Stimulated activated CD4-positive, alpha-beta T cell treated with anti-CD3 and anti-CD28 coated beads, Interleukin-12 subunit alpha, Interleukin-12 subunit beta, amount 100 ng/mL, for 4 hours (primary cell): Measurements from ENCODE around the gene ALKBH5.

Experiments
- DNase-seq: peaks from one replicate; pipeline ENCODE4 v3.0.0-alpha.2; 2020

ALKBH5 gene

DNA sequence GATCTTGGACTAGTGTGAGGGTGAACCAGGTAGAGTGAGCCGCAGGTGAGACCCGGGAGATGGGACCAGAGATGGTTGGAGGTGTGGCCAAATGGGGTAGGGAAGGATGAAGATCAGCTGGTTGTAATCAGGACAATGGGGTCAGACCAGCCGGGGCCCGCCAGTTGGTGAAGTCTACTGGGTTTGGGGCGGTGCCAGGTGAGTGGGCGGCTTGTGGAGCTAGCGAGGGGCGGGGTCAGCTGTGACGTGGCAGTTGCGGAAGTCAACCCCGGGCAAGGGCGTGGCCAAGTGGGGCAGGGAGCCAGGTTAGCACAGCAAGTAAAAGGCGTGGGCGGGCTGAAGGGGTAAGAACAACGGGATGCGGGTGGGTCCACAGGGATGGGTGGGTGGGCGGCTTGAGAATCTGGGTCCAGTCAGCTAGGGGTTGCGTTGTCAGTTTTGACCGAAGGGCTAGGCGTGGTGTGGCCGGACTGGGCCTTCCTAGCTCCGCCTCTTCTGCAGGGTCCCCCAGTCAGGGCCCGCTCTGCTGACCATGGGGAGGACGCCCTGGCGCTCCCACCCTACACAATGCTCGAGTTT is 25.5 kb upstream of the ALKBH5 start:
- peak; percentile 94 for DNase-seq

DNA sequence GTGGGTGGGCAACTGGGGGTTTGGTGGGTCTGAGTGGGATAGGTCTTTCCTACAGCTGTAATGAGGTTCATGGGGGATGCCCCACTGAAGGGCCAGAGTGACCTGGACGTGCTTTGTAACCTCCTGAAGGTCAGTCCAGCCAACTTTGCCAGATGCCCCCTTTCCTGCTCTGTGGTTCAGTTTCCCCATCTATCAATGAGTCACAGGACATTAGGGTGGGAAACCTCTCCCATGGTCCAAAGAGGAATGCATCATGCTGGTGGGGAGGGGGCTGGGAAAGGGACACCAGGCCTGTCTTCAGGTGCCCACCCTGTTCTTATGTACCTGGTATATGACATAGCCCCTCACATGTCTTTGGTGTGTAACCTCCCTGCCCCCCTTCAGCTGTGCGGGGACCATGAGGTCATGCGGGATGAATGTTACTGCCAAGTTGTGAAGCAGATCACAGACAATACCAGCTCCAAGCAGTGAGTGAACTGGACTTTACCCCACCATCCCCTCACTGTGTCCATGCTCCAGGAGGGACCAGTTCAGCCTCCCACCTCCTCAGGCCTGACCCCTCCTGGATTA is 24.0 kb upstream of the ALKBH5 start:
- no peak for DNase-seq

GRCh38 chr17:18160128-18160856 is 23.3 kb upstream of the ALKBH5 start:
- DNase-seq = no peak

DNA sequence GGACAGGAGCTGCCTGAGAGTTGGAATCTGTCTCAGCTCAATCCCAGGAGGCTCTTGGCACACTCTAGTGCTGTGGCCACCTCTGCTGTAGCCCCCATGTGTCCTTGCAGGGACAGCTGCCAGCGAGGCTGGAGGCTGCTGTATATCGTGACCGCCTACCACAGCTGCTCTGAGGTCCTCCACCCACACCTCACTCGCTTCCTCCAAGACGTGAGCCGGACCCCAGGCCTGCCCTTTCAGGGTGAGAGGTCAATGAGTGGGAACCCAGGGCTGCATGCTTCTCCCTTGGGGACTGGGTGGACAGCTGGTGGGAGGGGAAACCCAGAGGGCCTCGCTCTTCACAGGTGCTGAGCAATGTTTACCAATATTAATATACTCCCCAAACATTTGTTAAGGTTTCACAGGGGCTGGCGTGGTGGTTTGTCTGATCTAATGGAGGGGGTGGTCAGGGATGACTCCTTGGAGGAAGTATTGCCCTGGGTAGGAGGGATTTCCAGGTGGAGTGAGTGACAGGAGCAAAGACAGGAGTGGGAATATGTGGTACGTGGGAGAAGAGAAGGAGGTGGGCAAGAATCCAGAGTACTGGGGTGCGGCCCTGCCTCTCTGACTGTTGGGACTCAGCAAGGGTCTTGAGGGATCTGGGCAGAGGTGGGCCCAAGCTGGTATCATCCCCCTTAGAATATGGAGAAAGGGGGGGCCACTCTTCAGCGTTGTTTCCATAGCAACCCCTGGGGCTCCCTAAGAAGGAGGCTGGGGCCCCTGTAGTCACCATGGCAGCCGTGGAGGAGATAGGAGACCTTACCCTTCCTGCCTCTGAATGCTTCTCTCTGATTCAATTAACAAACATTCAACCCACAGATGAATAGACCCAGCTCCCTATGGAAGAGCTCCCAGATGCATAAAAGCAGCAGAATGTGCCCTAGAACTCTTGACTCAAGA is 22.2 kb upstream of the ALKBH5 start:
- no peak for DNase-seq

DNA sequence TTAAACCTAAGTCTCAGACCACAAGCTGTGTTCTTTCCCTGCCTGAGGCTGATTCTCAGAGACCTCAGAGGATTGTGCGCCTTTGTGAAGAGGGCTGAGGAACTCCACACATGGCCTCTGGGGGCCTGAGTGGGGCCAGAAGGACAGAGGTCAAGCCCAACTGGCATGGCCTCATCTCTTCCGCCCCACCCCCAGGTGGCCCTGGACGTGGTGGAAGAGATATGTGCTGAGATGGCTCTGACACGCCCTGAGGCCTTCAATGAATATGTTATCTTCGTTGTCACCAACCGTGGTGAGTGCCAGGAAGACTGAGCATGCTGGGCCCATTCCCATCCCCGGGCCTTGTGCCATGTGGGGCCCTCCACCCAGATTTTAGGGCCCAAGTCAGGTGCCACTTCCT is 20.1 kb upstream of the ALKBH5 start:
- no peak for DNase-seq

GRCh38 chr17:18166894-18167293 is 16.7 kb upstream of the ALKBH5 start:
- DNase-seq = no peak

DNA sequence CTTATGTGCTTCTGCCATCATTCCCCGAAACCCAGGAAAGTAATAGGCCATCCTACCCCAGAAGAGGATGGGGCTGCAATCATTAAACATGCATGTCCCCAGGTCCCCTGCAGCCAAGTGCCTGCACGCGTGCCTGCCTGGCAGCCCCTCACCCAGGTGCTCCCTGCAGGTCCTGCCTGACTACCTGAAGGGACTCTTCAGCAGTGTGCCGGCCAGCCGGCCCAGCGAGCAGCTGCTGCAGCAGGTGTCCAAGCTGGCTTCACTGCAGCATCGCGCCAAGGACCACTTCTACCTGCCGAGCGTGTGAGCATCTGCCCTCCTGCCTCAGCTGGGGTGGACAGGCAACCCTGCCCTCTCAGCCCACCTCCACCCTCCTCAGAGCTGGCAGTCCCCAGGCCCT is 16.2 kb upstream of the ALKBH5 start:
- DNase-seq = no peak

DNA sequence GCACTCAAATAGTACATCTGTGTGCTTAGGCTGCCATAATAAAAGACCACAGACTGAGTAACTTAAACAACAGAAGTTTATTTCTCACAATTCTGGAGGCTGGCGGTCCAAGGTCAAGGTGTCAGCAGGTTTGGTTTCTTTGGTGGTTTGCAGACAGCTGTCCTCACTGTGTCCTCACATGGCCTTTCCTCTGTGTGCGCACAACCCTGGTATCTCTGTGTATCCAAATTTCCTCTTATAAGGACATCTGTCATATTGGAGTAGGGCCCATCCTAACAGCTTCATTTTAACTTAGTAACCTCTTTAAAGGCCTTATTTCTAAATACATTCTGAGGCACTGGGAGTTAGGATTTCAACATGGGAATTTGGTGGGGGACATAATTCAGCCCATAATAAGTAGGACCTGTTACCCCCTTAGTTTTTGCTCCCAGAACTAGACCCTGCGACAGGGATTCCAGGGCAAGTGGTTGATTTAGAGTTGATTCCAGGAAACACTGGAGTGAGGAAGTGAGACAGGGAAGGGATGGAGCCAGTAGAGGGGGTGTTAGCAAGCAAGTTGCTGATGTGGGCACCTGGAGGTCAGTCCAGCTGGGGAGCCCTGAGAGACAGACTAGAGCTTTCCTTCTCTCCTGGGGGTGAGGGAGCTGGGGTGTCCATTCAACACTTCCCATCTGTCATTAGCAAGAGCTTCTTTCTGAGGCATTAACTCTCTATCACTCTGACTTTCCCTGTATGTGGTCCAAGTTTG is 10.9 kb upstream of the ALKBH5 start:
- DNase-seq = no peak

GRCh38 chr17:18173740-18174139 is 9.9 kb upstream of the ALKBH5 start:
- DNase-seq = no peak

DNA sequence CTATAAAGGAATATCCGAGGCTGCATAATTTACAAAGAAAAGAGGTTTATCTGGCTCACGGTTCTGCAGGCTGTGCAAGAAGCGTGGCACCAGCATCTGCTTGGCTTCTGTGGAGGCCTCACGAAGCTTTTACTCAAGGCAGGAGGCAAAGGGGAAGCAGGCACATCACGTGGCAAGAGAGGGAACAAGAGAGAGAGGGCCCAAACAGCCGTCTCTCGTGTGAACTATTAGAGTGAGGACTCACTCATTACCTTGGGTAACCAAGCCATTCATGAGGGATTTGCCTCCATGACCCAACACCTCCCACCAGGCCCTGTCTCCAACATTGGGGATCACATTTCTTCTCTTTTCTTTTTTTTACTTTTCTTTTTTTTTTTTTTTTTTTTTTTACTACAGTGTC is 7.5 kb upstream of the ALKBH5 start:
- DNase-seq = no peak

- DNase-seq = no peak
These were observed 6.5 kb upstream of the ALKBH5 start for GRCh38 chr17:18177133-18177532.

DNA sequence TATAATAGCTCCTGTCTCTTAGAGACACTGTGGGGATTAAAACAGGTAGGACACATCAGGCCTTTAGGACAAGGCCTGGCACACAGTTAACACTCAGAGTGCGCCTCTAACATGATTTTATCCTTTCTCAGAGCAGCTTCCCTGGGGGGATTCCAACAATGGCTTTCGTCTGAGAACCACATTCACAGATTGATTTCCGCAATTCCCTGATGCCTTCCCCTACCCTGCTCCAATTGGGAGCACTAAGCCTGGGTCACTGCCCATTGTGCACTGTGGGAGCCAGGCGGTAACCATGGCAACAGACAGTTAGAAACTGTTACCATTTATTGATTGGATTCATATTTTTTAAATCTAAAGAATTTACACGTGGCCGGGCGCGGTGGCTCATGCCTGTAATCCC is 5.9 kb upstream of the ALKBH5 start:
- DNase-seq = no peak

- no peak for DNase-seq
These were observed 4.4 kb upstream of the ALKBH5 start for GRCh38 chr17:18179196-18179595.

- DNase-seq = no peak
These were observed 3.8 kb upstream of the ALKBH5 start for GRCh38 chr17:18179804-18180203.

GRCh38 chr17:18181358-18181757 is 2.3 kb upstream of the ALKBH5 start:
- peak; percentile 38 for DNase-seq

- no peak for DNase-seq
These were observed 1.3 kb upstream of the ALKBH5 start for GRCh38 chr17:18182110-18182977.

DNA sequence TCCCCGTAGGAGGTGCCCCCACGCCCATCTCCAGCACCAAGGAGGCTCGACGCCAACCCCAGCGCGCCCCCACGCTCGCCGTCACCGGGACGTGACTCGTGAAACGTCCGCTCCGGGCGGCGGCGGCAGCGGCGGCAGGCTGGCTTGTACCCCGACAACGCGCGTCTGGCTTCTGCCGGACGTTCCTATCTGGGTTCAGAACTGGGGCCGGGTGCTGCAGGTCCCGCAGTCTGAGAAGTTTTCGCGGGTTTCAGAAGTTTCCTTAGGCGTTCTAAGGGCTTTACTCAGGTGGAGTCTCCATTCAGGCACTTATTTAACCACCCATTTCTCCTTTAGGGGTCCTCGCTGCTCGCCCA is 672 bp upstream of the ALKBH5 start:
- peak; percentile 82 for DNase-seq

DNA sequence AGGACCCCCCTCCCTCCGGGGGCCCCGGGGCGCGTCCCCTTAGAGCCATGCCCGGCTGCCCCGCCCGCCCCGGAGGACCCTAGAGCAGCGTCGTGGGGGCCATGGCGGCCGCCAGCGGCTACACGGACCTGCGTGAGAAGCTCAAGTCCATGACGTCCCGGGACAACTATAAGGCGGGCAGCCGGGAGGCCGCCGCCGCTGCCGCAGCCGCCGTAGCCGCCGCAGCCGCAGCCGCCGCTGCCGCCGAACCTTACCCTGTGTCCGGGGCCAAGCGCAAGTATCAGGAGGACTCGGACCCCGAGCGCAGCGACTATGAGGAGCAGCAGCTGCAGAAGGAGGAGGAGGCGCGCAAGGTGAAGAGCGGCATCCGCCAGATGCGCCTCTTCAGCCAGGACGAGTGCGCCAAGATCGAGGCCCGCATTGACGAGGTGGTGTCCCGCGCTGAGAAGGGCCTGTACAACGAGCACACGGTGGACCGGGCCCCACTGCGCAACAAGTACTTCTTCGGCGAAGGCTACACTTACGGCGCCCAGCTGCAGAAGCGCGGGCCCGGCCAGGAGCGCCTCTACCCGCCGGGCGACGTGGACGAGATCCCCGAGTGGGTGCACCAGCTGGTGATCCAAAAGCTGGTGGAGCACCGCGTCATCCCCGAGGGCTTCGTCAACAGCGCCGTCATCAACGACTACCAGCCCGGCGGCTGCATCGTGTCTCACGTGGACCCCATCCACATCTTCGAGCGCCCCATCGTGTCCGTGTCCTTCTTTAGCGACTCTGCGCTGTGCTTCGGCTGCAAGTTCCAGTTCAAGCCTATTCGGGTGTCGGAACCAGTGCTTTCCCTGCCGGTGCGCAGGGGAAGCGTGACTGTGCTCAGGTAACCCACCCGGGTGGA is 759 bp downstream of the ALKBH5 start:
- peak; percentile 62 for DNase-seq

- no peak for DNase-seq
These were observed 1.8 kb downstream of the ALKBH5 start for GRCh38 chr17:18185391-18185790.

- no peak for DNase-seq
These were observed 2.4 kb downstream of the ALKBH5 start for GRCh38 chr17:18185832-18186626.
